ENCODE data around the gene PTPRM. TPM values are rescaled to one million over a fixed set of nuclear protein-coding genes. Genes with fewer than 3 reads are reported as not detected.

PTPRM gene
- polyA plus RNA-seq, 3 donors, result 0.04 to 2.1 (median 0.66) TPM

DNA sequence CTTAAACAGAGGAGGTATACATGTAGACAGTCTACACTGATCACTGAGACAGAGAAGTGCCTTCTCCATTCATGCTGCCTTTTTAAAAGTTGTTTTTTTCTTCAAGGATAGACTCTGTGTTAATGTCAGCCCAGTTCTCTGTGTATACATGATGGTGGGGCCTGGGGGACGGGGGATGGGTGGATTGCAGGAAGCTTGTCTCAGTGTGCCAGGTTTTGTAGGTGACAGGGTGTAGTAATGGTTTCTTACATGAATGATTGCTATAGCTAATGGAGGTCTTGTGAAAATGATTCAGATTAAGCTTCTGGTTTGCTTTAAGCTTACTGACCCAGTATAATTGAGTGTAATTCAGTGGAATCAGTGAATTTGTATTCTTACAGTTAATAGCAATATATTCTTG, 423.6 kb downstream of the PTPRM start:
- TF ChIP-seq, protein P1, sequence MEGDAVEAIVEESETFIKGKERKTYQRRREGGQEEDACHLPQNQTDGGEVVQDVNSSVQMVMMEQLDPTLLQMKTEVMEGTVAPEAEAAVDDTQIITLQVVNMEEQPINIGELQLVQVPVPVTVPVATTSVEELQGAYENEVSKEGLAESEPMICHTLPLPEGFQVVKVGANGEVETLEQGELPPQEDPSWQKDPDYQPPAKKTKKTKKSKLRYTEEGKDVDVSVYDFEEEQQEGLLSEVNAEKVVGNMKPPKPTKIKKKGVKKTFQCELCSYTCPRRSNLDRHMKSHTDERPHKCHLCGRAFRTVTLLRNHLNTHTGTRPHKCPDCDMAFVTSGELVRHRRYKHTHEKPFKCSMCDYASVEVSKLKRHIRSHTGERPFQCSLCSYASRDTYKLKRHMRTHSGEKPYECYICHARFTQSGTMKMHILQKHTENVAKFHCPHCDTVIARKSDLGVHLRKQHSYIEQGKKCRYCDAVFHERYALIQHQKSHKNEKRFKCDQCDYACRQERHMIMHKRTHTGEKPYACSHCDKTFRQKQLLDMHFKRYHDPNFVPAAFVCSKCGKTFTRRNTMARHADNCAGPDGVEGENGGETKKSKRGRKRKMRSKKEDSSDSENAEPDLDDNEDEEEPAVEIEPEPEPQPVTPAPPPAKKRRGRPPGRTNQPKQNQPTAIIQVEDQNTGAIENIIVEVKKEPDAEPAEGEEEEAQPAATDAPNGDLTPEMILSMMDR (IDR thresholded peaks at IDR 0.05), result no peak
- H3K9me3 Mint-ChIP-seq, result peaks cover 2 to 11% (median 4%) of the 10 kb centered on the region in 7 donors
- H3K4me1 ChIP-seq (ENCODE audit: control insufficient read depth in 1 of 2, insufficient read depth in 2 of 2, low read length in 2 of 2), result no peaks in the 10 kb centered on the region
- no peak overlapping the region for H3K9ac ChIP-seq (ENCODE audit: insufficient read depth, low read length, poor library complexity, severe bottlenecking)
- no peaks in the 10 kb centered on the region for H3K27me3 ChIP-seq (ENCODE audit: control insufficient read depth in 2 of 2, insufficient read depth in 2 of 2, low read length in 2 of 2)
- no peaks in the 10 kb centered on the region for H4K20me1 ChIP-seq (ENCODE audit: insufficient read depth, low read length)
- H3K4me1 Mint-ChIP-seq, result no peaks in the 10 kb centered on the region
- H3K27ac Mint-ChIP-seq, result peak overlapping the region in 1 of 7 donors; percentile 31
- intact Hi-C loops (cut with micrococcal nuclease), result no loop called here
- H3K4me2 ChIP-seq (replicated peaks; ENCODE audit: extremely low read depth, low read length, poor library complexity, severe bottlenecking), result no peak overlapping the region
- peaks cover 0 to 2% of the 10 kb centered on the region in 2 donors for H3K9me3 ChIP-seq (replicated peaks in 1 of 2; ENCODE audit: control insufficient read depth in 1 of 2, insufficient read depth in 1 of 2, low read length in 2 of 2)
- no peak overlapping the region for H3K4me3 Mint-ChIP-seq
- H3K27me3 Mint-ChIP-seq (ENCODE audit: low read depth in 3 of 3), result no peaks in the 10 kb centered on the region
- H3K27ac ChIP-seq (ENCODE audit: low read depth in 1 of 2, low read length in 2 of 2), result no peak overlapping the region
- no peaks in the 10 kb centered on the region for H3K36me3 ChIP-seq (replicated peaks in 1 of 2; ENCODE audit: control insufficient read depth in 1 of 2, insufficient read depth in 2 of 2, low read length in 2 of 2)
- no peaks in the 10 kb centered on the region for H3K79me2 ChIP-seq (ENCODE audit: insufficient read depth, low read length)
- no peak overlapping the region for H3K4me3 ChIP-seq (replicated peaks in 1 of 3; ENCODE audit: low read depth in 2 of 3, low read length in 3 of 3)
- 58% methylated on average over 1 of the region's 1 CpG for WGBS (ENCODE audit: insufficient coverage)
- no peaks in the 10 kb centered on the region for H3K36me3 Mint-ChIP-seq
- no peak for DNase-seq
- H2AFZ ChIP-seq (ENCODE audit: insufficient read depth, low read depth, low read length, poor library complexity, severe bottlenecking), result no peak overlapping the region

DNA sequence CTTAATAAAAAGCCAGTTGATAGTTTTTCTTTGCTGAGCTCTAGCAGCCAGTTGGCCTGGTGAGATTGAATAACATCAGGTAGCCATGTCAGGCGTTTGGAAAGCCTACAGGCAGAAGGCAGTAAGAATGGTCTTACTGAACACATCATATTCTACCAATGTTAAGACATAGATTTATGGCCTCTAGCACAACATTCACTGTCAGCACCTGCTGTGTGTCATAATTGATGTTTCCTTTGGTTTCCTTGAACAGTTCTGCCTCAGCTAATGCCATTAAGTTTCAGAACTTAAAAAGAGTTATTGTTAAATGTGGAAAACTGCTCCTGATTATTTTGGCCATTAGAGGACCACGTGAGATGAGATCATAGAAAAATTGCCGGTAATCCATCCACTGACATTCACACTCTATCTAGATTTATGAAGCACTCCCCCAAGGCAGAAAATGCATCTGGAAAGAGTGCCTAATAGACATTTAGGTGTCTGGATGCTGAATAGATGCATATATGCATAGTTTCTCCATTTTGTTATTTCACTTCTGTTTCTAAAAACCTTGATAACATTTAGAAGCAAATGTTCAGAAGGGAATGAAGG, 434.7 kb downstream of the PTPRM start:
- no peak overlapping the region for H3K27ac Mint-ChIP-seq
- no peaks in the 10 kb centered on the region for H3K36me3 ChIP-seq (replicated peaks in 1 of 2; ENCODE audit: control insufficient read depth in 1 of 2, insufficient read depth in 2 of 2, low read length in 2 of 2)
- no peaks in the 10 kb centered on the region for H3K79me2 ChIP-seq (ENCODE audit: insufficient read depth, low read length)
- peaks cover 0 to 5% (median 2%) of the 10 kb centered on the region in 7 donors for H3K9me3 Mint-ChIP-seq
- TF ChIP-seq, protein P1 (IDR thresholded peaks at IDR 0.05), result no peak
- no peaks in the 10 kb centered on the region for H3K27me3 ChIP-seq (ENCODE audit: control insufficient read depth in 2 of 2, insufficient read depth in 2 of 2, low read length in 2 of 2)
- no peak overlapping the region for H3K4me3 ChIP-seq (replicated peaks in 1 of 3; ENCODE audit: low read depth in 2 of 3, low read length in 3 of 3)
- H3K36me3 Mint-ChIP-seq, result no peaks in the 10 kb centered on the region
- H3K27me3 Mint-ChIP-seq (ENCODE audit: low read depth in 3 of 3), result peaks cover 0 to 2% (median 0%) of the 10 kb centered on the region in 3 donors
- no peaks in the 10 kb centered on the region for H3K9me3 ChIP-seq (replicated peaks in 1 of 2; ENCODE audit: control insufficient read depth in 1 of 2, insufficient read depth in 1 of 2, low read length in 2 of 2)
- no peak overlapping the region for H2AFZ ChIP-seq (ENCODE audit: insufficient read depth, low read depth, low read length, poor library complexity, severe bottlenecking)
- H3K4me1 ChIP-seq (ENCODE audit: control insufficient read depth in 1 of 2, insufficient read depth in 2 of 2, low read length in 2 of 2), result no peaks in the 10 kb centered on the region
- no peak overlapping the region for H3K27ac ChIP-seq (ENCODE audit: low read depth in 1 of 2, low read length in 2 of 2)
- H3K9ac ChIP-seq (ENCODE audit: insufficient read depth, low read length, poor library complexity, severe bottlenecking), result no peak overlapping the region
- no peak for DNase-seq
- intact Hi-C loops (cut with micrococcal nuclease), result no loop called here
- no CpG with 5 or more reads among the region's 3 CpGs for WGBS (ENCODE audit: insufficient coverage)
- no peaks in the 10 kb centered on the region for H4K20me1 ChIP-seq (ENCODE audit: insufficient read depth, low read length)
- H3K4me1 Mint-ChIP-seq, result no peaks in the 10 kb centered on the region
- no peak overlapping the region for H3K4me2 ChIP-seq (replicated peaks; ENCODE audit: extremely low read depth, low read length, poor library complexity, severe bottlenecking)
- H3K4me3 Mint-ChIP-seq, result no peak overlapping the region
